IMR-90 (cell line): ENCODE data around the gene ARPC1A. TPM values are rescaled to one million over a fixed set of nuclear protein-coding genes. Genes with fewer than 3 reads are reported as not detected.

Experiments used
- ATAC-seq: fragments of 200-7000 bp; cut with Tn5 transposase; 2 replicates; pipeline ENCODE4 v1.9.1; 2020; ENCODE audit warnings: low read depth, mild to moderate bottlenecking, moderate library complexity
- BruUV-seq: library from RNA; stranded (reverse); fragments of 400-500 nt; replicated peaks from 2 replicates; lab custom pipeline; 2021; lab: Mats Ljungman, UMichigan
- CTCF ChIA-PET: fragments of 300-600 bp; formaldehyde crosslinking; extraction: SDS; loops from one replicate; lab custom pipeline; 2021; ENCODE audit warnings: antibody characterized with exemption; lab: Yijun Ruan, JAX
- POLR2A ChIA-PET: fragments of 300-600 bp; sonication (Branson Sonifier 250); formaldehyde crosslinking; loops from one replicate; lab custom pipeline; 2022; ENCODE audit warnings: antibody characterized with exemption; ENCODE audit not compliant: unreplicated experiment; lab: Charles Lee
- DNase-seq: peaks from one replicate; pipeline ENCODE4 v3.0.0; 2013
- H2AFZ ChIP-seq: replicated peaks from 2 replicates; pipeline ENCODE3; 2013; ENCODE audit warnings: low read length, mild to moderate bottlenecking; ENCODE audit not compliant: poor library complexity
- H2AK5ac ChIP-seq: 2 replicates; pipeline ENCODE4 v1.6.1; 2013; ENCODE audit warnings: low read depth, low read length, inconsistent platforms
- H2AK9ac ChIP-seq: replicated peaks from 2 replicates; pipeline ENCODE3; 2013; ENCODE audit warnings: mild to moderate bottlenecking, low read depth, low read length, moderate library complexity; ENCODE audit not compliant: poor library complexity
- H2BK120ac ChIP-seq: 2 replicates; pipeline ENCODE4 v1.6.1; 2013; ENCODE audit warnings: low read depth, low read length, inconsistent platforms
- H2BK15ac ChIP-seq: 3 replicates; pipeline ENCODE4 v1.6.1; 2013; ENCODE audit warnings: low read depth, low read length, inconsistent platforms
- H2BK20ac ChIP-seq: 2 replicates; pipeline ENCODE4 v1.6.1; 2013; ENCODE audit warnings: low read depth, mild to moderate bottlenecking, inconsistent platforms, low read length, moderate library complexity
- H2BK5ac ChIP-seq: 2 replicates; pipeline ENCODE4 v1.6.1; 2013; ENCODE audit warnings: mild to moderate bottlenecking, low read depth, low read length, inconsistent platforms; ENCODE audit not compliant: poor library complexity, severe bottlenecking
- H3K14ac ChIP-seq: replicated peaks from 2 replicates; pipeline ENCODE4 v1.6.1; 2013; ENCODE audit warnings: low read depth, low read length, inconsistent platforms
- H3K18ac ChIP-seq: 2 replicates; pipeline ENCODE4 v1.6.1; 2013; ENCODE audit warnings: low read depth, low read length, control low read depth
- H3K23ac ChIP-seq: 2 replicates; pipeline ENCODE4 v1.6.1; 2013; ENCODE audit warnings: low read depth, low read length, inconsistent platforms
- H3K27ac ChIP-seq: 2 replicates; pipeline ENCODE4 v1.5.1; 2013; ENCODE audit warnings: mild to moderate bottlenecking, control low read depth, low read length; ENCODE audit not compliant: insufficient read depth
- H3K27me3 ChIP-seq: 2 replicates; pipeline ENCODE4 v1.6.1; 2013; ENCODE audit warnings: low read length; ENCODE audit not compliant: control insufficient read depth, insufficient read depth
- H3K36me3 ChIP-seq: 2 replicates; pipeline ENCODE4 v1.6.1; 2013; ENCODE audit warnings: low read length, mixed read lengths; ENCODE audit not compliant: control insufficient read depth, insufficient read depth
- H3K4ac ChIP-seq: 2 replicates; pipeline ENCODE4 v1.6.1; 2013; ENCODE audit warnings: low read depth, low read length, inconsistent platforms
- H3K4me1 ChIP-seq: 2 replicates; pipeline ENCODE4 v1.6.1; 2013; ENCODE audit warnings: low read length, mixed read lengths; ENCODE audit not compliant: control insufficient read depth, insufficient read depth
- H3K4me2 ChIP-seq: 2 replicates; pipeline ENCODE4 v1.6.1; 2013; ENCODE audit warnings: low read depth, mild to moderate bottlenecking, control low read depth, low read length, moderate library complexity
- H3K4me3 ChIP-seq: 2 replicates; pipeline ENCODE4 v1.5.1; 2013; ENCODE audit warnings: low read depth, mild to moderate bottlenecking, control low read depth, low read length, moderate library complexity; ENCODE audit not compliant: insufficient read depth
- H3K56ac ChIP-seq: 2 replicates; pipeline ENCODE4 v1.6.1; 2013; ENCODE audit warnings: low read length, inconsistent platforms; ENCODE audit not compliant: insufficient read depth; ENCODE audit errors: extremely low read depth
- H3K79me1 ChIP-seq, 2 experiments: 2 replicates each; pipeline ENCODE4 v1.6.1; 2013; ENCODE audit warnings: low read length in 2 of 2, inconsistent platforms in 1 of 2, low read depth in 1 of 2
- H3K9ac ChIP-seq: 2 replicates; pipeline ENCODE4 v1.6.1; 2013; ENCODE audit warnings: low read depth, low read length, control low read depth
- H3K9me1 ChIP-seq: 2 replicates; pipeline ENCODE4 v1.6.1; 2013; ENCODE audit warnings: low read length, inconsistent platforms; ENCODE audit not compliant: insufficient read depth
- H3K9me3 ChIP-seq: 2 replicates; pipeline ENCODE4 v1.6.1; 2013; ENCODE audit warnings: low read length; ENCODE audit not compliant: control insufficient read depth, insufficient read depth
- H4K20me1 ChIP-seq: 2 replicates; pipeline ENCODE4 v1.6.1; 2013; ENCODE audit warnings: low read length, inconsistent platforms; ENCODE audit not compliant: insufficient read depth
- H4K5ac ChIP-seq: 2 replicates; pipeline ENCODE4 v1.6.1; 2013; ENCODE audit warnings: mild to moderate bottlenecking, low read depth, low read length, control low read depth
- H4K8ac ChIP-seq, 2 experiments: 2 replicates each; pipeline ENCODE4 v1.6.1; 2013; ENCODE audit warnings: low read depth in 2 of 2, low read length in 2 of 2, control low read depth in 1 of 2, inconsistent platforms in 1 of 2
- H4K91ac ChIP-seq: 2 replicates; pipeline ENCODE4 v1.6.1; 2013; ENCODE audit warnings: low read depth, low read length, inconsistent platforms; ENCODE audit not compliant: insufficient read depth
- BHLHE40 ChIP-seq: fragments of 150-350 bp; IDR thresholded peaks from 2 replicates; pipeline ENCODE4 v1.6.1; 2016; ENCODE audit warnings: mild to moderate bottlenecking, low read depth, low read length
- CHD1 ChIP-seq: IDR thresholded peaks from 2 replicates; pipeline ENCODE4 v1.6.1; 2012; ENCODE audit warnings: low read depth, low read length, improper control_type of control experiment
- FOS ChIP-seq: fragments of 150-350 bp; IDR thresholded peaks from 2 replicates; pipeline ENCODE4 v1.6.1; 2016; ENCODE audit warnings: low read depth, low read length
- MAFK ChIP-seq: IDR thresholded peaks from 2 replicates; pipeline ENCODE4 v1.6.1; 2012; ENCODE audit warnings: low read depth, low read length, improper control_type of control experiment
- MAZ ChIP-seq: IDR thresholded peaks from 2 replicates; pipeline ENCODE4 v1.6.1; 2012; ENCODE audit warnings: low read depth, mild to moderate bottlenecking, low read length, improper control_type of control experiment, moderate library complexity, borderline replicate concordance
- MXI1 ChIP-seq: IDR thresholded peaks from 2 replicates; pipeline ENCODE4 v1.6.1; 2012; ENCODE audit warnings: low read depth, mild to moderate bottlenecking, low read length, moderate library complexity, borderline replicate concordance
- NFE2L2 ChIP-seq: fragments of 150-350 bp; IDR thresholded peaks from 2 replicates; pipeline ENCODE4 v1.6.1; 2016; ENCODE audit warnings: low read depth, mild to moderate bottlenecking, low read length
- RAD21 ChIP-seq: IDR thresholded peaks from 2 replicates; pipeline ENCODE4 v1.6.1; 2012; ENCODE audit warnings: low read length, improper control_type of control experiment
- RFX5 ChIP-seq: IDR thresholded peaks from 2 replicates; pipeline ENCODE4 v1.8.0; 2012; ENCODE audit warnings: low read depth, mild to moderate bottlenecking, low read length, moderate library complexity
- SMC3 ChIP-seq: fragments of 150-350 bp; IDR thresholded peaks from 2 replicates; pipeline ENCODE4 v1.6.1; 2016; ENCODE audit warnings: low read depth, mild to moderate bottlenecking, antibody characterized with exemption, low read length, moderate library complexity
- WGBS, 2 experiments: methylation state at CpG; one replicate each; pipeline versions ENCODE4 v1.1.5 to v1.1.7; 2013; ENCODE audit warnings: missing lambda C conversion rate in 2 of 2; ENCODE audit not compliant: insufficient read length in 1 of 2; ENCODE audit errors: extremely low coverage in 2 of 2; 5-methylcytosine and 5-hydroxymethylcytosine counted together
- dilution Hi-C: fragments of 300-500 bp; cut with HindIII; formaldehyde crosslinking; loops from one replicate; pipeline ENCODE4 v1.14.3; 2018; ENCODE audit warnings: low sequenced_read_pairs; ENCODE audit not compliant: unreplicated experiment
- in situ Hi-C: fragments of 300-500 bp; cut with MboI; formaldehyde crosslinking; loops from 3 replicates; pipeline ENCODE4 v1.14.3; 2019; ENCODE audit warnings: low sequenced_read_pairs, inconsistent platforms, mixed read lengths
- intact Hi-C: fragments of 100-400 bp; cut with micrococcal nuclease; formaldehyde crosslinking; loops from 2 replicates; pipeline ENCODE4 v1.10.0; 2022
- polyA plus RNA-seq, 3 experiments: library from polyadenylated mRNA; depleted of rRNA; stranded (reverse); fragments of >200 nt; gene quantifications; 2 replicates each; pipeline ENCODE4 v1.2.3, GENCODE V29; 2012; ENCODE audit warnings: low replicate concordance in 1 of 3
- total RNA-seq: library from RNA; depleted of rRNA; stranded (reverse); fragments of >200 nt; gene quantifications from 2 replicates; pipeline ENCODE4 v1.2.3, GENCODE V29; 2012
- TF ChIP-seq, protein P1 (sequence below): fragments of 150-350 bp; IDR thresholded peaks from 2 replicates; pipeline ENCODE4 v1.6.1; 2016; ENCODE audit warnings: low read depth, mild to moderate bottlenecking, low read length, moderate library complexity, borderline replicate concordance
- TF ChIP-seq, protein P2 (sequence below): conservative IDR thresholded peaks from 2 replicates; pipeline ENCODE4 v1.5.1; 2012; ENCODE audit warnings: mild to moderate bottlenecking, low read depth, low read length, improper control_type of control experiment

ARPC1A gene
- total and polyA plus RNA-seq, 2 of the 4 experiments (the other 2 are of a cell fraction): 253 to 327 TPM

DNA sequence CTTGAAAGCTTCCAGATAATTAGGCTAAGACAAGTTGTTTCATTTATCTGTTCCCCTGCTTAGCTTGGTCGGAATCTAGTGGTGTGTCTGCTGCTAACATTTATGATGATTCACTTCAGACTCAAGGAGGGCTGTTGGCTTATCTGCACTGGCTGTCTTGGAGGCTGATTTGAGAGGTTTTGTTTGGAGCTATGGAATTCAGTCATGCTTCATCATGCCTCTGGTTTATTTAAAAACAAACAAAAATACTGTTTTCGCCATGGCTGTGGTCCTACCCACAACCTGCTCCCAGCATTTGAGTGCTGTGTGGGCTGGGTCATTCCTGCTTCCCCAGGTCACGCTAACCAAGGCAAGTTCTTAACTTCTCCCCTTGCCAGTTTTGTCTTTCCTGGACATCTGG is 37.1 kb downstream of the ARPC1A start:
- no peak overlapping the region for H4K5ac ChIP-seq
- no peak overlapping the region for H2BK20ac ChIP-seq
- H3K9ac ChIP-seq: no peak overlapping the region
- DNase-seq (peak; percentile 96), ATAC-seq (peak; percentile 94)
- no peaks in the 10 kb centered on the region for H3K27me3 ChIP-seq
- no peak overlapping the region for H3K27ac ChIP-seq
- peaks cover 24% of the 10 kb centered on the region for H4K20me1 ChIP-seq
- H2AFZ ChIP-seq: no peak overlapping the region
- no peak overlapping the region for H2BK120ac ChIP-seq
- H4K91ac ChIP-seq: no peak overlapping the region
- dilution Hi-C loops (no loop called here), in situ Hi-C loops (no loop called here), intact Hi-C loops (no loop called here)
- no peak overlapping the region for H2BK15ac ChIP-seq
- no peak overlapping the region for H3K14ac ChIP-seq
- H3K56ac ChIP-seq: no peak overlapping the region
- no peak overlapping the region for H3K4ac ChIP-seq
- H3K4me1 ChIP-seq: peaks cover 2% of the 10 kb centered on the region; the same call in 1 of the 2 replicates
- no TSS peak for BruUV-seq
- TF ChIP-seq, protein P1, sequence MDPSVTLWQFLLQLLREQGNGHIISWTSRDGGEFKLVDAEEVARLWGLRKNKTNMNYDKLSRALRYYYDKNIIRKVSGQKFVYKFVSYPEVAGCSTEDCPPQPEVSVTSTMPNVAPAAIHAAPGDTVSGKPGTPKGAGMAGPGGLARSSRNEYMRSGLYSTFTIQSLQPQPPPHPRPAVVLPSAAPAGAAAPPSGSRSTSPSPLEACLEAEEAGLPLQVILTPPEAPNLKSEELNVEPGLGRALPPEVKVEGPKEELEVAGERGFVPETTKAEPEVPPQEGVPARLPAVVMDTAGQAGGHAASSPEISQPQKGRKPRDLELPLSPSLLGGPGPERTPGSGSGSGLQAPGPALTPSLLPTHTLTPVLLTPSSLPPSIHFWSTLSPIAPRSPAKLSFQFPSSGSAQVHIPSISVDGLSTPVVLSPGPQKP: no peak
- peak; percentile 22; the same call in 1 of the 2 replicates for TF ChIP-seq NFE2L2
- no peak for TF ChIP-seq MAFK
- TF ChIP-seq RAD21: peak; percentile 16; the same call in 1 of the 2 replicates
- TF ChIP-seq CHD1: no peak
- TF ChIP-seq SMC3: no peak
- TF ChIP-seq BHLHE40: peak; percentile 79
- TF ChIP-seq MXI1: 0 out of 2 replicates have a peak, but pooled peaks have one; percentile 60
- TF ChIP-seq RFX5: no peak
- TF ChIP-seq MAZ: no peak
- peak; percentile 63 for TF ChIP-seq FOS
- TF ChIP-seq, protein P2, sequence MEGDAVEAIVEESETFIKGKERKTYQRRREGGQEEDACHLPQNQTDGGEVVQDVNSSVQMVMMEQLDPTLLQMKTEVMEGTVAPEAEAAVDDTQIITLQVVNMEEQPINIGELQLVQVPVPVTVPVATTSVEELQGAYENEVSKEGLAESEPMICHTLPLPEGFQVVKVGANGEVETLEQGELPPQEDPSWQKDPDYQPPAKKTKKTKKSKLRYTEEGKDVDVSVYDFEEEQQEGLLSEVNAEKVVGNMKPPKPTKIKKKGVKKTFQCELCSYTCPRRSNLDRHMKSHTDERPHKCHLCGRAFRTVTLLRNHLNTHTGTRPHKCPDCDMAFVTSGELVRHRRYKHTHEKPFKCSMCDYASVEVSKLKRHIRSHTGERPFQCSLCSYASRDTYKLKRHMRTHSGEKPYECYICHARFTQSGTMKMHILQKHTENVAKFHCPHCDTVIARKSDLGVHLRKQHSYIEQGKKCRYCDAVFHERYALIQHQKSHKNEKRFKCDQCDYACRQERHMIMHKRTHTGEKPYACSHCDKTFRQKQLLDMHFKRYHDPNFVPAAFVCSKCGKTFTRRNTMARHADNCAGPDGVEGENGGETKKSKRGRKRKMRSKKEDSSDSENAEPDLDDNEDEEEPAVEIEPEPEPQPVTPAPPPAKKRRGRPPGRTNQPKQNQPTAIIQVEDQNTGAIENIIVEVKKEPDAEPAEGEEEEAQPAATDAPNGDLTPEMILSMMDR: no peak
- no peaks in the 10 kb centered on the region for H3K9me3 ChIP-seq
- H3K79me1 ChIP-seq: peaks cover 16 to 45% of the 10 kb centered on the region in 2 experiments
- no peak overlapping the region for H4K8ac ChIP-seq
- WGBS, 2 experiments: no CpG with 5 or more reads among the region's 3 CpGs
- H3K18ac ChIP-seq: no peak overlapping the region
- H3K9me1 ChIP-seq: peaks cover 6% of the 10 kb centered on the region
- no peak overlapping the region for H2AK5ac ChIP-seq
- no peak overlapping the region for H3K4me3 ChIP-seq
- ChIA-PET CTCF (interaction anchor here (0.7 kb wide), 2 partner anchors 24 to 264 kb away, joined by 3 to 4 read pairs; no protein-coding TSS in a partner anchor), POLR2A (no interaction called here)
- H2BK5ac ChIP-seq: peak overlapping the region; percentile 42
- H3K23ac ChIP-seq: no peak overlapping the region
- H3K36me3 ChIP-seq: peaks cover 54% of the 10 kb centered on the region
- no peak overlapping the region for H3K4me2 ChIP-seq
- no peak overlapping the region for H2AK9ac ChIP-seq
